Kidney (tissue), 14 donors: ENCODE measurements around the gene LRRC45. TPM values are rescaled to one million over a fixed set of nuclear protein-coding genes. Genes with fewer than 3 reads are reported as not detected.

ENCODE experiments used
- DNase-seq, 5 donors: peaks; one replicate each; pipeline ENCODE4 v3.0.0-alpha.2; 2013 to 2020
- FAIRE-seq: peaks from 2 replicates; lab custom pipeline; 2012; peaks lifted over from hg19 to GRCh38; lab: Jason Lieb, UNC
- H3K27ac ChIP-seq, 2 donors: one replicate each; pipeline ENCODE4 v1.7.0; 2013; ENCODE audit warnings: low read depth in 2 of 2, low read length in 2 of 2, inconsistent platforms in 1 of 2
- H3K27me3 ChIP-seq: one replicate; pipeline ENCODE4 v1.7.1; 2013; ENCODE audit warnings: low read length, inconsistent platforms; ENCODE audit not compliant: control insufficient read depth, insufficient read depth
- H3K36me3 ChIP-seq, 3 donors: one replicate each; pipeline versions ENCODE4 v1.7.0 to v1.7.1; 2013; ENCODE audit warnings: low read length in 3 of 3, control low read depth in 1 of 3, inconsistent platforms in 1 of 3; ENCODE audit not compliant: insufficient read depth in 3 of 3, control insufficient read depth in 2 of 3
- H3K4me1 ChIP-seq, 3 donors: one replicate each; pipeline versions ENCODE4 v1.7.0 to v1.7.1; 2013; ENCODE audit warnings: low read length in 3 of 3, inconsistent platforms in 1 of 3, low read depth in 1 of 3; ENCODE audit not compliant: control insufficient read depth in 2 of 3, insufficient read depth in 2 of 3
- H3K4me3 ChIP-seq, 3 donors: one replicate each; pipeline versions ENCODE4 v1.7.0 to v1.8.1; 2013; ENCODE audit warnings: low read length in 3 of 3, control low read depth in 1 of 3, inconsistent platforms in 1 of 3
- H3K9ac ChIP-seq, 3 donors: one replicate each; pipeline versions ENCODE4 v1.7.0 to v1.7.1; 2013; ENCODE audit warnings: low read length in 3 of 3, control low read depth in 1 of 3, inconsistent platforms in 1 of 3
- H3K9me3 ChIP-seq, 3 donors: one replicate each; pipeline versions ENCODE4 v1.7.0 to v1.7.1; 2013; ENCODE audit warnings: low read length in 3 of 3, control low read depth in 1 of 3, inconsistent platforms in 1 of 3; ENCODE audit not compliant: control insufficient read depth in 2 of 3, insufficient read depth in 1 of 3
- intact Hi-C: fragments of 100-400 bp; cut with DNase I; formaldehyde crosslinking; loops from one replicate; pipeline ENCODE4 v1.11.1; 2022
- polyA plus RNA-seq: library from polyadenylated mRNA; stranded (reverse); fragments of 350-450 nt; fragmentation: Illumina TruSeq; extraction: RNeasy Lipid Tissue Mini Kit (QIAGEN cat#74804); gene quantifications from one replicate; pipeline ENCODE4 v1.2.3, GENCODE V29; 2014; ENCODE audit warnings: low read depth, low replicate concordance; ENCODE audit not compliant: insufficient read depth
- total RNA-seq: library from RNA; stranded (reverse); fragmentation: NEBNext Ultra II Directional; extraction: Animal tissue kit (Norgen Biotek cat#: 25700); gene quantifications from one replicate; pipeline ENCODE4 v1.2.1, GENCODE V29; 2021
- TF ChIP-seq, protein P1 (sequence below): IDR thresholded peaks from 3 replicates; pipeline ENCODE4 v1.5.1; 2012; ENCODE audit warnings: mild to moderate bottlenecking, moderate library complexity, borderline replicate concordance; ENCODE audit not compliant: insufficient read depth; ENCODE audit errors: extremely low read depth
- donor health status: control.
- donor health status: control.
- donor health status: control.
- donor health status: control.
- donor health status: control.
- donor health status: DM: yes; HTN: yes; CAD: no.
- donor health status: Normal renal cell carcinoma (clear cell type).

Gene LRRC45
- total and polyA plus RNA-seq, 2 donors from 2014 or later, result 9.9 TPM

- intact Hi-C loops, result no loop called here
- Histone ChIP-seq H3K4me3 (no peak overlapping the region), H3K4me1 (peaks cover 0 to 9% (median 0%) of the 10 kb centered on the region in 3 donors), H3K27me3 (no peaks in the 10 kb centered on the region), H3K36me3 (no peaks in the 10 kb centered on the region), H3K9ac (no peak overlapping the region), H3K27ac (no peak overlapping the region), H3K9me3 (no peaks in the 10 kb centered on the region)
- FAIRE-seq (no peak), DNase-seq (peak; percentile 65 to 95 (median 70))
- TF ChIP-seq, protein P1, sequence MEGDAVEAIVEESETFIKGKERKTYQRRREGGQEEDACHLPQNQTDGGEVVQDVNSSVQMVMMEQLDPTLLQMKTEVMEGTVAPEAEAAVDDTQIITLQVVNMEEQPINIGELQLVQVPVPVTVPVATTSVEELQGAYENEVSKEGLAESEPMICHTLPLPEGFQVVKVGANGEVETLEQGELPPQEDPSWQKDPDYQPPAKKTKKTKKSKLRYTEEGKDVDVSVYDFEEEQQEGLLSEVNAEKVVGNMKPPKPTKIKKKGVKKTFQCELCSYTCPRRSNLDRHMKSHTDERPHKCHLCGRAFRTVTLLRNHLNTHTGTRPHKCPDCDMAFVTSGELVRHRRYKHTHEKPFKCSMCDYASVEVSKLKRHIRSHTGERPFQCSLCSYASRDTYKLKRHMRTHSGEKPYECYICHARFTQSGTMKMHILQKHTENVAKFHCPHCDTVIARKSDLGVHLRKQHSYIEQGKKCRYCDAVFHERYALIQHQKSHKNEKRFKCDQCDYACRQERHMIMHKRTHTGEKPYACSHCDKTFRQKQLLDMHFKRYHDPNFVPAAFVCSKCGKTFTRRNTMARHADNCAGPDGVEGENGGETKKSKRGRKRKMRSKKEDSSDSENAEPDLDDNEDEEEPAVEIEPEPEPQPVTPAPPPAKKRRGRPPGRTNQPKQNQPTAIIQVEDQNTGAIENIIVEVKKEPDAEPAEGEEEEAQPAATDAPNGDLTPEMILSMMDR, result no peak
Measured at GRCh38 chr17:82003411-82004381, 19.4 kb upstream of the LRRC45 start.

- no peaks in the 10 kb centered on the region for H3K9me3 ChIP-seq
- no peaks in the 10 kb centered on the region for H3K36me3 ChIP-seq
- no peak overlapping the region for H3K27ac ChIP-seq
- intact Hi-C loops, result no loop called here
- no peak for FAIRE-seq
- no peaks in the 10 kb centered on the region for H3K27me3 ChIP-seq
- no peak overlapping the region for H3K9ac ChIP-seq
- no peak overlapping the region for H3K4me3 ChIP-seq
- peak in 1 of 5 donors; percentile 52 for DNase-seq
- peaks cover 0 to 8% (median 0%) of the 10 kb centered on the region in 3 donors for H3K4me1 ChIP-seq
- TF ChIP-seq, protein P1, result no peak
Measured at GRCh38 chr17:82004517-82005455, 18.3 kb upstream of the LRRC45 start.

GRCh38 chr17:82005701-82006348 lies 17.3 kb upstream of the LRRC45 start:
- no peaks in the 10 kb centered on the region for H3K36me3 ChIP-seq
- no peak overlapping the region for H3K4me3 ChIP-seq
- no peaks in the 10 kb centered on the region for H3K9me3 ChIP-seq
- FAIRE-seq, result no peak
- no peak overlapping the region for H3K27ac ChIP-seq
- DNase-seq, result no peak
- TF ChIP-seq, protein P1, result no peak
- H3K27me3 ChIP-seq, result no peaks in the 10 kb centered on the region
- H3K9ac ChIP-seq, result no peak overlapping the region
- peaks cover 0 to 5% (median 0%) of the 10 kb centered on the region in 3 donors for H3K4me1 ChIP-seq
- intact Hi-C loops, result no loop called here
